Sciatic nerve (tissue), 2 donors: ENCODE data around the gene FKBP6. TPM values are rescaled to one million over a fixed set of nuclear protein-coding genes. Genes with fewer than 3 reads are reported as not detected.
A peak's percentile ranks its signal among the peaks of the same experiment; 100 is the strongest.
"Not testable (repeated sequence)": the region's sequence is repeated elsewhere in the genome, so short reads cannot be mapped to it uniquely, and the experiment has no call there.

ENCODE experiments used
- ATAC-seq: fragments of 200-7000 bp; cut with Tn5 transposase; one replicate; pipeline ENCODE4 v1.9.1; 2020; ENCODE audit warnings: mild to moderate bottlenecking, moderate library complexity
- DNase-seq: peaks from one replicate; pipeline ENCODE4 v3.0.0-alpha.2; 2020; ENCODE audit warnings: low spot score
- intact Hi-C: fragments of 100-400 bp; cut with DNase I; formaldehyde crosslinking; loops from one replicate; pipeline ENCODE4 v1.14.2; 2022
- total RNA-seq: library from RNA; stranded (reverse); fragmentation: NEBNext Ultra II Directional; extraction: Animal tissue kit (Norgen Biotek cat#: 25700); gene quantifications from one replicate; pipeline ENCODE4 v1.2.1, GENCODE V29; 2021
- donor health status: DM: no; HTN: no; CAD: no.
- donor health status: DM: no; HTN: no; CAD: no.

Gene FKBP6
- total RNA-seq, 1 donor from 2014 or later = not detected

- ATAC-seq, intact Hi-C loops, DNase-seq: not testable (repeated sequence)
These were observed 8.0 kb upstream of the FKBP6 start for GRCh38 chr7:73320009-73320408.

- ATAC-seq = not testable (repeated sequence)
These were observed 4.4 kb upstream of the FKBP6 start for GRCh38 chr7:73323434-73324080.

GRCh38 chr7:73324081-73324845 lies 3.7 kb upstream of the FKBP6 start:
- ATAC-seq (peak; percentile 69), DNase-seq (peak; percentile 65)
- intact Hi-C loops = not testable (repeated sequence)

More at GRCh38 chr7:73323434-73324080, 4.4 kb upstream of the FKBP6 start:
- DNase-seq, intact Hi-C loops: not testable (repeated sequence)

- ATAC-seq, intact Hi-C loops, DNase-seq: not testable (repeated sequence)
These were observed 2.5 kb upstream of the FKBP6 start for GRCh38 chr7:73325424-73325823.

GRCh38 chr7:73327449-73327848 lies 512 bp upstream of the FKBP6 start:
- DNase-seq, intact Hi-C loops: not testable (repeated sequence)

GRCh38 chr7:73328696-73329095 lies 735 bp downstream of the FKBP6 start:
- intact Hi-C loops = no loop called here
- DNase-seq = no peak
- no peak for ATAC-seq

More at GRCh38 chr7:73327449-73327848, 512 bp upstream of the FKBP6 start:
- not testable (repeated sequence) for ATAC-seq

GRCh38 chr7:73329861-73330581 lies 2.1 kb downstream of the FKBP6 start:
- intact Hi-C loops = no loop called here
- ATAC-seq = peak; percentile 84
- no peak for DNase-seq

GRCh38 chr7:73330772-73331171 lies 2.8 kb downstream of the FKBP6 start:
- ATAC-seq (no peak), DNase-seq (no peak)
- intact Hi-C loops = no loop called here

GRCh38 chr7:73332447-73332846 lies 4.5 kb downstream of the FKBP6 start:
- intact Hi-C loops = no loop called here
- no peak for ATAC-seq
- DNase-seq = no peak

- intact Hi-C loops = no loop called here
- ATAC-seq = no peak
These were observed 10.4 kb downstream of the FKBP6 start for GRCh38 chr7:73338321-73338720.

GRCh38 chr7:73340514-73340913 lies 12.6 kb downstream of the FKBP6 start:
- ATAC-seq (no peak), DNase-seq (no peak)
- intact Hi-C loops = no loop called here

More at GRCh38 chr7:73338321-73338720, 10.4 kb downstream of the FKBP6 start:
- DNase-seq = no peak

- intact Hi-C loops = no loop called here
- no peak for ATAC-seq
These were observed 13.9 kb downstream of the FKBP6 start for GRCh38 chr7:73341877-73342276.

GRCh38 chr7:73342645-73343044 lies 14.7 kb downstream of the FKBP6 start:
- intact Hi-C loops = no loop called here
- DNase-seq (no peak), ATAC-seq (peak; percentile 95)

More at GRCh38 chr7:73341877-73342276, 13.9 kb downstream of the FKBP6 start:
- DNase-seq = no peak

- no peak for DNase-seq
- ATAC-seq = no peak
- intact Hi-C loops = no loop called here
These were observed 15.9 kb downstream of the FKBP6 start for GRCh38 chr7:73343671-73344380.

GRCh38 chr7:73345538-73345937 lies 17.6 kb downstream of the FKBP6 start:
- ATAC-seq (no peak), DNase-seq (no peak)
- intact Hi-C loops = no loop called here

GRCh38 chr7:73345951-73346350 lies 18.0 kb downstream of the FKBP6 start:
- DNase-seq = no peak
- intact Hi-C loops = no loop called here
- no peak for ATAC-seq

- intact Hi-C loops = no loop called here
- DNase-seq = no peak
- peak; percentile 29 for ATAC-seq
These were observed 21.8 kb downstream of the FKBP6 start for GRCh38 chr7:73349763-73350162.

- DNase-seq = no peak
- peak; percentile 75 for ATAC-seq
- intact Hi-C loops = no loop called here
These were observed 22.5 kb downstream of the FKBP6 start for GRCh38 chr7:73350306-73351068.
